Measurements from ENCODE around the gene MED27. TPM values are rescaled to one million over a fixed set of nuclear protein-coding genes. Genes with fewer than 3 reads are reported as not detected.

The MED27 gene
- total and polyA plus RNA-seq, 2 experiments from 2014 or later: 17.2 to 32.1 TPM

DNA sequence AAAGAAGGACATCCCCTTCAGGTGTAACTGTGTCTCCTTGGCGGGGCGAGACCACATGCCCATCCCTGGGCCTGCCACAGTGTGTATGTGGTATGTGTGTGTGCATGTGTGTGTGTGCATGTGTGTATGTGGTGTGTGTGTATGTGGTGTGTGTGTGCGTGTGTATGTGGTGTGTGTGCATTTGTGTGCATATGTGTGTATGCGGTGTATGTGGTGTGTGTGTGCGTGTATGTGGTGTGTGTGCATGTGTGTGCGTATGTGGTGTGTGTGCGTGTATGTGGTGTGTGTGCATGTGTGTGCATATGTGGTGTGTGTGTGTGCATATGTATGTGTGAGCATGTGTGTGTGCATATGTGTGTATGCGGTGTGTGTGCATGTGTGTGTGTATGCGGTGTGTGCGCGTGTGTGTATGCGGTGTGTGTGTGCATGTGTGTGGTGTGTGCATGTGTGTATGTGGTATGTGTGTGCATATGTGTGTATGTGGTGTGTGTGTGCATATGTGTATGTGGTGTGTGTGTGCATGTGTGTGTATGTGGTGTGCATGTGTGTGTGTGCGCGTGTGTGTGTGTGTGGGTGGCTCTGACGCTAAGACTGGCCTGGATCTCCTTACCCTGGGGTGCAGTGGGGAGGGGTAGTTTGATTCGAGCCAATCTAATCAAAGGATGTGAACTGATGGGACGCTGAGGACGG lies 231.9 kb downstream of the MED27 start:
- DNase-seq (ENCODE audit: low spot score): no peak
- 93% methylated on average over 15 of the region's 18 CpGs for WGBS (ENCODE audit: low lambda C conversion rate, missing lambda C conversion rate)
- Histone ChIP-seq H3K4me1 (ENCODE audit: insufficient read depth) (no peaks in the 10 kb centered on the region), H3K9me3 (ENCODE audit: low read depth) (no peaks in the 10 kb centered on the region), H3K4me3 (no peak overlapping the region), H2AFZ (no peak overlapping the region), H3K36me3 (replicated peaks; ENCODE audit: insufficient read depth, low read depth) (no peaks in the 10 kb centered on the region), H3K27ac (no peak overlapping the region), H3K4me2 (no peak overlapping the region), H4K20me1 (ENCODE audit: insufficient read depth, poor library complexity, severe bottlenecking) (no peaks in the 10 kb centered on the region), H3K79me2 (no peaks in the 10 kb centered on the region), H3K9me2 (replicated peaks; ENCODE audit: insufficient read depth) (no peaks in the 10 kb centered on the region), H3K27me3 (no peaks in the 10 kb centered on the region)
- TF ChIP-seq CTCF (IDR thresholded peaks at IDR 0.05; ENCODE audit: poor library complexity) (no peak), EZH2phosphoT487 (IDR thresholded peaks at IDR 0.05; ENCODE audit: low read depth, severe bottlenecking, unreplicated experiment) (no peak), EZH2 (IDR thresholded peaks at IDR 0.05; ENCODE audit: borderline replicate concordance) (no peak)

GRCh38 chr9:131845305-131846298 lies 234.1 kb downstream of the MED27 start:
- 86% methylated on average over 29 of the region's 29 CpGs for WGBS (ENCODE audit: low lambda C conversion rate, missing lambda C conversion rate)
- no peak for DNase-seq (ENCODE audit: low spot score)
- Histone ChIP-seq H2AFZ (no peak overlapping the region), H3K79me2 (no peaks in the 10 kb centered on the region), H3K36me3 (replicated peaks; ENCODE audit: insufficient read depth, low read depth) (no peaks in the 10 kb centered on the region), H3K4me3 (no peak overlapping the region), H4K20me1 (ENCODE audit: insufficient read depth, poor library complexity, severe bottlenecking) (no peaks in the 10 kb centered on the region), H3K27ac (no peak overlapping the region), H3K9me3 (ENCODE audit: low read depth) (no peaks in the 10 kb centered on the region), H3K4me2 (no peak overlapping the region), H3K27me3 (no peaks in the 10 kb centered on the region), H3K4me1 (ENCODE audit: insufficient read depth) (no peaks in the 10 kb centered on the region), H3K9me2 (replicated peaks; ENCODE audit: insufficient read depth) (no peaks in the 10 kb centered on the region)
- no peak for TF ChIP-seq CTCF (IDR thresholded peaks at IDR 0.05; ENCODE audit: poor library complexity)
- TF ChIP-seq EZH2 (IDR thresholded peaks at IDR 0.05; ENCODE audit: borderline replicate concordance): no peak
- TF ChIP-seq EZH2phosphoT487 (IDR thresholded peaks at IDR 0.05; ENCODE audit: low read depth, severe bottlenecking, unreplicated experiment): no peak

GRCh38 chr9:131844745-131845118 lies 234.9 kb downstream of the MED27 start:
- 90% methylated on average over 4 of the region's 4 CpGs for WGBS (ENCODE audit: low lambda C conversion rate, missing lambda C conversion rate)

More at GRCh38 chr9:131844745-131845118, 234.9 kb downstream of the MED27 start:
- no peak overlapping the region for H3K4me3 ChIP-seq
- no peak overlapping the region for H2AFZ ChIP-seq
- no peaks in the 10 kb centered on the region for H3K27me3 ChIP-seq
- no peak for TF ChIP-seq EZH2phosphoT487 (IDR thresholded peaks at IDR 0.05; ENCODE audit: low read depth, severe bottlenecking, unreplicated experiment)
- TF ChIP-seq EZH2 (IDR thresholded peaks at IDR 0.05; ENCODE audit: borderline replicate concordance): no peak
- no peak for TF ChIP-seq CTCF (IDR thresholded peaks at IDR 0.05; ENCODE audit: poor library complexity)
- no peaks in the 10 kb centered on the region for H3K79me2 ChIP-seq
- H3K9me3 ChIP-seq (ENCODE audit: low read depth): no peaks in the 10 kb centered on the region
- H3K36me3 ChIP-seq (replicated peaks; ENCODE audit: insufficient read depth, low read depth): no peaks in the 10 kb centered on the region
- H3K9me2 ChIP-seq (replicated peaks; ENCODE audit: insufficient read depth): no peaks in the 10 kb centered on the region
- H3K4me2 ChIP-seq: no peak overlapping the region
- H3K27ac ChIP-seq: no peak overlapping the region
- H4K20me1 ChIP-seq (ENCODE audit: insufficient read depth, poor library complexity, severe bottlenecking): no peaks in the 10 kb centered on the region
- no peaks in the 10 kb centered on the region for H3K4me1 ChIP-seq (ENCODE audit: insufficient read depth)
- DNase-seq (ENCODE audit: low spot score): no peak

Data from hepatocyte (in vitro differentiated cells).